PC-9 (cell line): ENCODE measurements around the gene DPEP1. TPM values are rescaled to one million over a fixed set of nuclear protein-coding genes. Genes with fewer than 3 reads are reported as not detected.
A peak's percentile ranks its signal among the peaks of the same experiment; 100 is the strongest.

Source experiments
- BruUV-seq: library from RNA; stranded (reverse); fragments of 400-500 nt; replicated peaks from 2 replicates; lab custom pipeline; 2021; lab: Mats Ljungman, UMichigan
- CTCF ChIA-PET: fragments of 300-600 bp; sonication (Branson Sonifier 250); formaldehyde crosslinking; loops from one replicate; lab custom pipeline; 2022; ENCODE audit warnings: antibody characterized with exemption; lab: Charles Lee
- POLR2A ChIA-PET: fragments of 300-600 bp; sonication (Branson Sonifier 250); formaldehyde crosslinking; loops from one replicate; lab custom pipeline; 2022; ENCODE audit warnings: antibody characterized with exemption; ENCODE audit not compliant: unreplicated experiment; lab: Charles Lee
- DNase-seq, 2 experiments: peaks; one replicate each; pipeline versions ENCODE4 v3.0.0 to v3.0.0-alpha.2; 2015 to 2022; ENCODE audit warnings: mixed read lengths in 1 of 2
- H2AFZ ChIP-seq: fragments of 200-600 bp; sonication (generic); 2 replicates; pipeline ENCODE4 v1.8.1; 2017; ENCODE audit warnings: antibody characterized with exemption
- H3F3A ChIP-seq: fragments of 200-600 bp; sonication (generic); 2 replicates; pipeline ENCODE4 v1.8.1; 2017; ENCODE audit warnings: antibody characterized with exemption, mild to moderate bottlenecking, low read depth; ENCODE audit not compliant: insufficient read depth
- H3K27ac ChIP-seq: fragments of 200-600 bp; sonication (generic); 2 replicates; pipeline ENCODE4 v1.6.1; 2016; ENCODE audit warnings: mixed run types
- H3K27me3 ChIP-seq: fragments of 200-600 bp; sonication (generic); 2 replicates; pipeline ENCODE4 v1.6.1; 2016; ENCODE audit warnings: low read depth, mixed run types; ENCODE audit not compliant: insufficient read depth
- H3K36me3 ChIP-seq: fragments of 200-600 bp; sonication (generic); 2 replicates; pipeline ENCODE4 v1.6.1; 2016; ENCODE audit warnings: low read depth, mixed run types
- H3K4me1 ChIP-seq: fragments of 200-600 bp; sonication (generic); replicated peaks from 2 replicates; pipeline ENCODE4 v1.6.1; 2016; ENCODE audit warnings: mixed run types; ENCODE audit not compliant: insufficient read depth
- H3K4me2 ChIP-seq: fragments of 200-600 bp; sonication (generic); 2 replicates; pipeline ENCODE4 v1.6.1; 2017; ENCODE audit warnings: mixed run types
- H3K4me3 ChIP-seq: fragments of 200-600 bp; sonication (generic); 2 replicates; pipeline ENCODE4 v1.6.1; 2016; ENCODE audit warnings: mixed run types
- H3K79me2 ChIP-seq: fragments of 200-600 bp; sonication (generic); 2 replicates; pipeline ENCODE4 v1.6.1; 2017; ENCODE audit warnings: low read depth, mixed run types
- H3K9me2 ChIP-seq: fragments of 200-600 bp; sonication (generic); 2 replicates; pipeline ENCODE4 v1.8.1; 2017; ENCODE audit warnings: mild to moderate bottlenecking; ENCODE audit not compliant: insufficient read depth
- H3K9me3 ChIP-seq: fragments of 200-600 bp; sonication (generic); 2 replicates; pipeline ENCODE4 v1.8.1; 2016; ENCODE audit warnings: low read depth; ENCODE audit not compliant: insufficient read depth
- H4K20me1 ChIP-seq: fragments of 200-600 bp; sonication (generic); 2 replicates; pipeline ENCODE4 v1.8.1; 2017; ENCODE audit not compliant: insufficient read depth
- EZH2 ChIP-seq: fragments of 200-600 bp; sonication (generic); IDR thresholded peaks from 2 replicates; pipeline ENCODE4 v1.8.0; 2017; ENCODE audit warnings: antibody characterized with exemption, low read depth
- intact Hi-C: fragments of 100-400 bp; cut with micrococcal nuclease; formaldehyde crosslinking; loops from one replicate; pipeline ENCODE4 v1.10.0; 2022; ENCODE audit not compliant: unreplicated experiment
- total RNA-seq: library from RNA; stranded (reverse); gene quantifications from 2 replicates; pipeline ENCODE4 v1.2.3, GENCODE V29; 2021
- TF ChIP-seq, protein P1 (sequence below): fragments of 200-600 bp; sonication (generic); conservative IDR thresholded peaks from 2 replicates; pipeline ENCODE4 v1.6.1; 2017; ENCODE audit warnings: mixed run types, antibody characterized with exemption, mild to moderate bottlenecking, moderate library complexity

DPEP1 gene
- total RNA-seq, 1 experiment from 2014 or later = not detected

DNA sequence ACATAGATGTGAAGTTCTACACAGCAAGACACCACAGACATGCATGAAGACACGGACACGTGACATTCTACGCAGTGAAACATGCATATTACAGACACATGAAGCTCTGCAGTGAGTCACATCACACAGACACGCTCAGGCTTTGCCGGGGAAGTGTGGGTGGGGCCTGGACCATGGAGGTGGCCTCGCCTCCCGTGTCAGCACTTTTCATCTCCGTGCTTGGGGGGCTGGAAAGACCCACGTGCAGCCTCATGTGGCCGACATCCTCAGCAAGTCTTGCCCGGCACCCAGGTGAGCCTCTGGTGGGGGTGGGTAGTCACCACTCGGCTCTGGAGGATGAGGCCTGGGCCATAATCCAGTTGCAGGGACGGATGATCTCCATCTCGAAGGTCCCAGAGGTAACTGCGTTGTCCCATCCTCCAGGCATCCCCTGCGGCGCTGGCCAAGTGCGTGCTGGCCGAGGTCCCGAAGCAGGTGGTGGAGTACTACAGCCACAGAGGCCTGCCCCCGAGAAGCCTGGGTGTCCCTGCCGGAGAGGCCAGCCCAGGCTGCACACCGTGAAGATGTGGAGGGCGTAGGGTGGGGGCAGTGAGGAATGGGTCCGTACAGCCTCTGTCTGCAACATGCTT lies 17.3 kb upstream of the DPEP1 start:
- no TSS peak for BruUV-seq
- no peaks in the 10 kb centered on the region for H3K27me3 ChIP-seq
- H3K9me3 ChIP-seq = no peaks in the 10 kb centered on the region
- no peak overlapping the region for H2AFZ ChIP-seq
- H3K4me2 ChIP-seq = no peak overlapping the region
- no peaks in the 10 kb centered on the region for H3K36me3 ChIP-seq
- ChIA-PET CTCF (no interaction called here), POLR2A (no interaction called here)
- H3K79me2 ChIP-seq = no peaks in the 10 kb centered on the region
- TF ChIP-seq EZH2 = no peak
- TF ChIP-seq, protein P1, sequence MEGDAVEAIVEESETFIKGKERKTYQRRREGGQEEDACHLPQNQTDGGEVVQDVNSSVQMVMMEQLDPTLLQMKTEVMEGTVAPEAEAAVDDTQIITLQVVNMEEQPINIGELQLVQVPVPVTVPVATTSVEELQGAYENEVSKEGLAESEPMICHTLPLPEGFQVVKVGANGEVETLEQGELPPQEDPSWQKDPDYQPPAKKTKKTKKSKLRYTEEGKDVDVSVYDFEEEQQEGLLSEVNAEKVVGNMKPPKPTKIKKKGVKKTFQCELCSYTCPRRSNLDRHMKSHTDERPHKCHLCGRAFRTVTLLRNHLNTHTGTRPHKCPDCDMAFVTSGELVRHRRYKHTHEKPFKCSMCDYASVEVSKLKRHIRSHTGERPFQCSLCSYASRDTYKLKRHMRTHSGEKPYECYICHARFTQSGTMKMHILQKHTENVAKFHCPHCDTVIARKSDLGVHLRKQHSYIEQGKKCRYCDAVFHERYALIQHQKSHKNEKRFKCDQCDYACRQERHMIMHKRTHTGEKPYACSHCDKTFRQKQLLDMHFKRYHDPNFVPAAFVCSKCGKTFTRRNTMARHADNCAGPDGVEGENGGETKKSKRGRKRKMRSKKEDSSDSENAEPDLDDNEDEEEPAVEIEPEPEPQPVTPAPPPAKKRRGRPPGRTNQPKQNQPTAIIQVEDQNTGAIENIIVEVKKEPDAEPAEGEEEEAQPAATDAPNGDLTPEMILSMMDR = no peak
- no peaks in the 10 kb centered on the region for H4K20me1 ChIP-seq
- DNase-seq = no peak
- 0 out of 2 replicates have a peak, but pooled peaks cover 7% of the 10 kb centered on the region for H3K4me1 ChIP-seq
- H3F3A ChIP-seq = peaks cover 37% of the 10 kb centered on the region; the same call in 1 of the 2 replicates
- no peaks in the 10 kb centered on the region for H3K9me2 ChIP-seq
- no peak overlapping the region for H3K4me3 ChIP-seq
- no peak overlapping the region for H3K27ac ChIP-seq
- intact Hi-C loops = no loop called here

DNA sequence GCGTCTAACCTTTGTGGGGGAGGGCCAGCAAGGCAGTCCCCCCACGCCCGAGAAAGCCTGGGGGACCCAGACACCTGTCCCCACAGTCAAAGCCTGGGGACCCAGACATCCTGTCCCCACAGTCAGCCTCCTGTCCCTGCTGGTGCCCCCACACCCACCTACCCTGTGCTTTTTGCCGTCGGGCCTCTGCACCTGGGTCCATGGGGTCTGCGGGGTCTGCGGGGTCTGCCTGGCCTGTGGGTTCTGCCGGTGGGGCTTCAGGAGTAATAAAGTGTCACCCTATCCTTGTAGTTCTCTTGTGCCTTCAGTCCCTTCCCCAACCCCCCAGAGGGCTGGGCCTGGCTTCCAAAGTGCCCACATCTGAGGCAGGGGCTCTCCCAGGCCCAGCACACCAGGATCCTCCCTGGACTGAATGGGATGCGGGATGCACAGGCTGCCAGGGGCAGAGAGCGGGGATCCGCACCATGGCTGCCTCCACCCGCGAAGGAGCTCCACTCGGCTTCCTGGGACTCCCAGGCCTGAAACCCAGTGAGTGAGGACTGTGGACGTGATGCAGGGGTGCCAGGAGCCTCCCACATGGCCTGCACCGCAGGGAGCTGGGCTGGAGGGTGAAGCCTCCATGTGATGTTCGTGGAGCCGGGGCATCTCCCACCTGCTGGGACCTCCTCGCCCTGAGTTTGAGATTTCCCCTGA lies 16.3 kb upstream of the DPEP1 start:
- no peak overlapping the region for H2AFZ ChIP-seq
- no peaks in the 10 kb centered on the region for H4K20me1 ChIP-seq
- ChIA-PET CTCF (no interaction called here), POLR2A (no interaction called here)
- H3K27ac ChIP-seq = no peak overlapping the region
- H3K4me1 ChIP-seq = 0 out of 2 replicates have a peak, but pooled peaks cover 7% of the 10 kb centered on the region
- no peak for DNase-seq
- H3K27me3 ChIP-seq = no peaks in the 10 kb centered on the region
- no peaks in the 10 kb centered on the region for H3K9me3 ChIP-seq
- no peaks in the 10 kb centered on the region for H3K9me2 ChIP-seq
- H3K4me3 ChIP-seq = no peak overlapping the region
- peaks cover 37% of the 10 kb centered on the region; the same call in 1 of the 2 replicates for H3F3A ChIP-seq
- no peak overlapping the region for H3K4me2 ChIP-seq
- BruUV-seq = no TSS peak
- H3K36me3 ChIP-seq = no peaks in the 10 kb centered on the region
- TF ChIP-seq, protein P1 = no peak
- no peak for TF ChIP-seq EZH2
- H3K79me2 ChIP-seq = no peaks in the 10 kb centered on the region
- intact Hi-C loops = no loop called here

DNA sequence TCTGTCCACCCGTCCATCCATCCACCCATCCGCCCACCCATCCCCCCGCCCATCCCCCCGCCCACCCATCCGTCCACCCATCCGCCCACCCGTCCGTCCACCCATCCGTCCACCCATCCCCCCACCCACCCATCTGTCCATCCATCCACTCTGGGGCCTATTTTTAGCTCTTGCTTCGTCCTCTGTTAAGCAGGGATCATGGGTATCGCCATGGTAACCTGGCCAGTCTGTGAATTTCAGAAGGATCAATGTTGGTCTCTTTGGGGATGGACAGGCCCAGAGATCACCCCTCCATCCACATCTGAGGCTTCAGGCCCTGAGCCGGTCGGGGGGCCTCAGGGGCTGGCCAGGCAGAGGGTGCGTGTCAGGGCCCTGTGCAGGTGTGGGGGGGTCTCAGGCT lies 15.2 kb upstream of the DPEP1 start:
- Histone ChIP-seq H3K27ac (no peak overlapping the region), H3K27me3 (no peaks in the 10 kb centered on the region), H3K36me3 (no peaks in the 10 kb centered on the region), H4K20me1 (no peaks in the 10 kb centered on the region), H2AFZ (no peak overlapping the region), H3K9me2 (no peaks in the 10 kb centered on the region), H3F3A (peaks cover 37% of the 10 kb centered on the region; the same call in 1 of the 2 replicates), H3K9me3 (no peaks in the 10 kb centered on the region), H3K79me2 (no peaks in the 10 kb centered on the region), H3K4me3 (no peak overlapping the region), H3K4me2 (no peak overlapping the region), H3K4me1 (peaks cover 16% of the 10 kb centered on the region; the same call in 1 of the 2 replicates)
- ChIA-PET CTCF (no interaction called here), POLR2A (no interaction called here)
- TF ChIP-seq EZH2 = no peak
- TF ChIP-seq, protein P1 = no peak
- DNase-seq = peak in 1 of 2 experiments; percentile 48
- intact Hi-C loops = no loop called here
- BruUV-seq = no TSS peak
